PFSK-1 (cell line): ENCODE results near the gene LRRC14B.

Experiments used
- FOXP2 ChIP-seq: optimal IDR thresholded peaks from 2 replicates; pipeline ENCODE3; 2011; ENCODE audit warnings: borderline replicate concordance, control low read depth, inconsistent platforms; ENCODE audit not compliant: insufficient read depth; ENCODE audit errors: extremely low read length, extremely low read depth
- POLR2AphosphoS5 ChIP-seq: IDR thresholded peaks from 2 replicates; pipeline ENCODE4 v1.6.1; 2012; ENCODE audit warnings: low read depth, mild to moderate bottlenecking, control low read depth, low read length, moderate library complexity
- REST ChIP-seq, 2 experiments: IDR thresholded peaks; 2 replicates each; pipeline versions ENCODE4 v1.6.1 to v1.8.0; 2011 to 2012; ENCODE audit warnings: low read depth in 2 of 2, low read length in 2 of 2, control low read depth in 1 of 2, inconsistent platforms in 1 of 2, mild to moderate bottlenecking in 1 of 2, moderate library complexity in 1 of 2; ENCODE audit not compliant: insufficient read depth in 1 of 2
- SIN3A ChIP-seq: IDR thresholded peaks from 2 replicates; pipeline ENCODE4 v1.6.1; 2012; ENCODE audit warnings: mild to moderate bottlenecking, low read length, moderate library complexity, borderline replicate concordance; ENCODE audit not compliant: insufficient read depth
- TAF1 ChIP-seq: IDR thresholded peaks from 2 replicates; pipeline ENCODE4 v1.6.1; 2012; ENCODE audit warnings: low read length, control low read depth, borderline replicate concordance; ENCODE audit not compliant: insufficient read depth

The LRRC14B gene

GRCh38 chr5:208449-209114, 17.3 kb downstream of the LRRC14B start:
- TF ChIP-seq TAF1 (no peak), SIN3A (no peak), FOXP2 (no peak), REST (IDR thresholded peaks at IDR 0.05; ENCODE audit: insufficient read depth in 1 of 2, low read depth in 2 of 2, low read length in 2 of 2) (no peak)

GRCh38 chr5:213803-214395, 22.6 kb downstream of the LRRC14B start:
- no peak for TF ChIP-seq REST (IDR thresholded peaks at IDR 0.05; ENCODE audit: insufficient read depth in 1 of 2, low read depth in 2 of 2, low read length in 2 of 2)
- no peak for TF ChIP-seq POLR2AphosphoS5
- TF ChIP-seq FOXP2, result no peak
- no peak for TF ChIP-seq TAF1

GRCh38 chr5:217494-218456, 26.5 kb downstream of the LRRC14B start, which contains the start of the genes CCDC127 and SDHA:
Gene CCDC127 (minus strand): TSS chr5:218153. CDS start chr5:216849, 1,304 bp downstream.
Gene SDHA (plus strand): TSS chr5:218320. CDS start chr5:218356, 36 bp downstream.
- TF ChIP-seq REST (IDR thresholded peaks at IDR 0.05; ENCODE audit: insufficient read depth in 1 of 2, low read depth in 2 of 2, low read length in 2 of 2) (0 out of 4 replicates have a peak, but pooled peaks of 1 of the 2 experiments have one; percentile 10), POLR2AphosphoS5 (peak; percentile 69), TAF1 (peak; percentile 65; the same call in 1 of the 2 replicates)

GRCh38 chr5:218457-219291, 27.4 kb downstream of the LRRC14B start:
- no peak for TF ChIP-seq TAF1
- no peak for TF ChIP-seq POLR2AphosphoS5
- TF ChIP-seq SIN3A, result no peak; the same call in 1 of the 2 replicates
- TF ChIP-seq FOXP2, result no peak
- no peak for TF ChIP-seq REST (IDR thresholded peaks at IDR 0.05; ENCODE audit: insufficient read depth in 1 of 2, low read depth in 2 of 2, low read length in 2 of 2)
